Measurements from ENCODE around the gene SUGP2. TPM values are rescaled to one million over a fixed set of nuclear protein-coding genes. Genes with fewer than 3 reads are reported as not detected.

Gene SUGP2
- total and polyA plus RNA-seq, 2 of the 13 experiments (the other 11 are each of a cell fraction or from before 2014, with no cell fraction given), result 40.6 to 57.7 TPM

GRCh38 chr19:18967358-18968146 lies 65.8 kb downstream of the SUGP2 start (continued):
- TF ChIP-seq, protein P1, sequence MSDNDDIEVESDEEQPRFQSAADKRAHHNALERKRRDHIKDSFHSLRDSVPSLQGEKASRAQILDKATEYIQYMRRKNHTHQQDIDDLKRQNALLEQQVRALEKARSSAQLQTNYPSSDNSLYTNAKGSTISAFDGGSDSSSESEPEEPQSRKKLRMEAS (IDR thresholded peaks at IDR 0.05), result peak; percentile 37; the same call in 1 of the 2 replicates
- TF ChIP-seq SIX1 (CRISPR knock-in tag; IDR thresholded peaks at IDR 0.05; ENCODE audit: borderline replicate concordance) (no peak), MBD4 (IDR thresholded peaks at IDR 0.05; ENCODE audit: borderline replicate concordance, low read length) (no peak), ZNF598 (CRISPR knock-in tag; IDR thresholded peaks at IDR 0.05; ENCODE audit: borderline replicate concordance) (no peak), ZNF234 (CRISPR knock-in tag; conservative IDR thresholded peaks at IDR 0.05) (no peak), PAWR (CRISPR knock-in tag; IDR thresholded peaks at IDR 0.05; ENCODE audit: borderline replicate concordance) (no peak), RARA (CRISPR knock-in tag; IDR thresholded peaks at IDR 0.05) (peak; percentile 34; the same call in 1 of the 2 replicates), ZNF709 (CRISPR knock-in tag; IDR thresholded peaks at IDR 0.05) (no peak), MAFK (conservative IDR thresholded peaks at IDR 0.05 in 1 of 2, IDR thresholded peaks at IDR 0.05 in 1 of 2; ENCODE audit: low read length in 2 of 2) (peak; percentile 99), ZNF501 (CRISPR knock-in tag; IDR thresholded peaks at IDR 0.05) (peak; percentile 44), CEBPG (CRISPR knock-in tag; IDR thresholded peaks at IDR 0.05) (peak; percentile 55), AGO1 (IDR thresholded peaks at IDR 0.05; ENCODE audit: low read depth, low read length, poor library complexity, severe bottlenecking) (no peak), FOXA1 (IDR thresholded peaks at IDR 0.05) (no peak), FOXA1 (CRISPR knock-in tag; IDR thresholded peaks at IDR 0.05) (no peak), CREB1 (IDR thresholded peaks at IDR 0.05) (no peak), CREB1 (CRISPR knock-in tag; IDR thresholded peaks at IDR 0.05) (no peak), MAFF (IDR thresholded peaks at IDR 0.05; ENCODE audit: low read depth, low read length) (peak; percentile 98)
- TF ChIP-seq, protein P2, sequence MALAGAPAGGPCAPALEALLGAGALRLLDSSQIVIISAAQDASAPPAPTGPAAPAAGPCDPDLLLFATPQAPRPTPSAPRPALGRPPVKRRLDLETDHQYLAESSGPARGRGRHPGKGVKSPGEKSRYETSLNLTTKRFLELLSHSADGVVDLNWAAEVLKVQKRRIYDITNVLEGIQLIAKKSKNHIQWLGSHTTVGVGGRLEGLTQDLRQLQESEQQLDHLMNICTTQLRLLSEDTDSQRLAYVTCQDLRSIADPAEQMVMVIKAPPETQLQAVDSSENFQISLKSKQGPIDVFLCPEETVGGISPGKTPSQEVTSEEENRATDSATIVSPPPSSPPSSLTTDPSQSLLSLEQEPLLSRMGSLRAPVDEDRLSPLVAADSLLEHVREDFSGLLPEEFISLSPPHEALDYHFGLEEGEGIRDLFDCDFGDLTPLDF (CRISPR knock-in tag; IDR thresholded peaks at IDR 0.05), result no peak
- TF ChIP-seq, protein P3, sequence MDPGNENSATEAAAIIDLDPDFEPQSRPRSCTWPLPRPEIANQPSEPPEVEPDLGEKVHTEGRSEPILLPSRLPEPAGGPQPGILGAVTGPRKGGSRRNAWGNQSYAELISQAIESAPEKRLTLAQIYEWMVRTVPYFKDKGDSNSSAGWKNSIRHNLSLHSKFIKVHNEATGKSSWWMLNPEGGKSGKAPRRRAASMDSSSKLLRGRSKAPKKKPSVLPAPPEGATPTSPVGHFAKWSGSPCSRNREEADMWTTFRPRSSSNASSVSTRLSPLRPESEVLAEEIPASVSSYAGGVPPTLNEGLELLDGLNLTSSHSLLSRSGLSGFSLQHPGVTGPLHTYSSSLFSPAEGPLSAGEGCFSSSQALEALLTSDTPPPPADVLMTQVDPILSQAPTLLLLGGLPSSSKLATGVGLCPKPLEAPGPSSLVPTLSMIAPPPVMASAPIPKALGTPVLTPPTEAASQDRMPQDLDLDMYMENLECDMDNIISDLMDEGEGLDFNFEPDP (CRISPR knock-in tag; conservative IDR thresholded peaks at IDR 0.05), result no peak
- TF ChIP-seq, protein P4, sequence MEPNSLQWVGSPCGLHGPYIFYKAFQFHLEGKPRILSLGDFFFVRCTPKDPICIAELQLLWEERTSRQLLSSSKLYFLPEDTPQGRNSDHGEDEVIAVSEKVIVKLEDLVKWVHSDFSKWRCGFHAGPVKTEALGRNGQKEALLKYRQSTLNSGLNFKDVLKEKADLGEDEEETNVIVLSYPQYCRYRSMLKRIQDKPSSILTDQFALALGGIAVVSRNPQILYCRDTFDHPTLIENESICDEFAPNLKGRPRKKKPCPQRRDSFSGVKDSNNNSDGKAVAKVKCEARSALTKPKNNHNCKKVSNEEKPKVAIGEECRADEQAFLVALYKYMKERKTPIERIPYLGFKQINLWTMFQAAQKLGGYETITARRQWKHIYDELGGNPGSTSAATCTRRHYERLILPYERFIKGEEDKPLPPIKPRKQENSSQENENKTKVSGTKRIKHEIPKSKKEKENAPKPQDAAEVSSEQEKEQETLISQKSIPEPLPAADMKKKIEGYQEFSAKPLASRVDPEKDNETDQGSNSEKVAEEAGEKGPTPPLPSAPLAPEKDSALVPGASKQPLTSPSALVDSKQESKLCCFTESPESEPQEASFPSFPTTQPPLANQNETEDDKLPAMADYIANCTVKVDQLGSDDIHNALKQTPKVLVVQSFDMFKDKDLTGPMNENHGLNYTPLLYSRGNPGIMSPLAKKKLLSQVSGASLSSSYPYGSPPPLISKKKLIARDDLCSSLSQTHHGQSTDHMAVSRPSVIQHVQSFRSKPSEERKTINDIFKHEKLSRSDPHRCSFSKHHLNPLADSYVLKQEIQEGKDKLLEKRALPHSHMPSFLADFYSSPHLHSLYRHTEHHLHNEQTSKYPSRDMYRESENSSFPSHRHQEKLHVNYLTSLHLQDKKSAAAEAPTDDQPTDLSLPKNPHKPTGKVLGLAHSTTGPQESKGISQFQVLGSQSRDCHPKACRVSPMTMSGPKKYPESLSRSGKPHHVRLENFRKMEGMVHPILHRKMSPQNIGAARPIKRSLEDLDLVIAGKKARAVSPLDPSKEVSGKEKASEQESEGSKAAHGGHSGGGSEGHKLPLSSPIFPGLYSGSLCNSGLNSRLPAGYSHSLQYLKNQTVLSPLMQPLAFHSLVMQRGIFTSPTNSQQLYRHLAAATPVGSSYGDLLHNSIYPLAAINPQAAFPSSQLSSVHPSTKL (CRISPR knock-in tag; IDR thresholded peaks at IDR 0.05), result peak; percentile 27; the same call in 1 of the 2 replicates
